H1 (cell line): ENCODE results near the gene AMN1. TPM values are rescaled to one million over a fixed set of nuclear protein-coding genes. Genes with fewer than 3 reads are reported as not detected.

Experiments used
- ASH2L ChIP-seq: fragments of 200-600, 300-600 bp; sonication (generic); IDR thresholded peaks from one replicate; pipeline ENCODE4 v1.7.1; 2017; ENCODE audit warnings: low read length
- BACH1 ChIP-seq: IDR thresholded peaks from 2 replicates; pipeline ENCODE4 v1.6.1; 2012; ENCODE audit warnings: low read length, improper control_type of control experiment
- EZH2 ChIP-seq: fragments of 200-600 bp; sonication (generic); IDR thresholded peaks from 2 replicates; pipeline ENCODE4 v1.7.1; 2012; ENCODE audit warnings: low read depth, mild to moderate bottlenecking, moderate library complexity, low read length, inconsistent platforms; ENCODE audit not compliant: severe bottlenecking
- HDAC6 ChIP-seq: IDR thresholded peaks from one replicate; pipeline ENCODE4 v1.7.1; 2012; ENCODE audit warnings: low read depth, mild to moderate bottlenecking, inconsistent platforms, low read length, moderate library complexity
- KDM1A ChIP-seq: fragments of 200-600, 300-600 bp; sonication (generic); IDR thresholded peaks from 2 replicates; pipeline ENCODE4 v1.7.1; 2016; ENCODE audit warnings: mild to moderate bottlenecking, low read length, borderline replicate concordance
- NRF1 ChIP-seq: IDR thresholded peaks from 2 replicates; pipeline ENCODE4 v1.6.1; 2011; ENCODE audit warnings: mild to moderate bottlenecking, low read depth, low read length, improper control_type of control experiment
- POLR2AphosphoS5 ChIP-seq: IDR thresholded peaks from 2 replicates; pipeline ENCODE4 v1.6.1; 2011; ENCODE audit warnings: low read depth, low read length
- SAP30 ChIP-seq: fragments of 300-600 bp; sonication (generic); IDR thresholded peaks from 2 replicates; pipeline ENCODE4 v1.7.1; 2012; ENCODE audit warnings: low read length, moderate library complexity, mild to moderate bottlenecking, inconsistent platforms; ENCODE audit not compliant: insufficient read depth, insufficient replicate concordance
- USF2 ChIP-seq: IDR thresholded peaks from 2 replicates; pipeline ENCODE4 v1.6.1; 2011; ENCODE audit warnings: low read length, improper control_type of control experiment
- YY1 ChIP-seq: IDR thresholded peaks from 2 replicates; pipeline ENCODE4 v1.6.1; 2011; ENCODE audit warnings: low read depth, mild to moderate bottlenecking, low read length
- polyA plus RNA-seq, 7 experiments: library from polyadenylated mRNA; depleted of rRNA in 3 of 7; stranded (reverse) in 5 of 7; unstranded in 2 of 7; fragments of >200 nt in 5 of 7; fragments of 200-250 nt in 2 of 7; gene quantifications; 1 replicate in 5 of 7; 2 replicates in 1 of 7; 4 replicates in 1 of 7; pipeline versions ENCODE4 v1.2.1 to v1.2.3, GENCODE V29; 2011 to 2013; ENCODE audit warnings: missing spikeins in 2 of 7, mixed read lengths in 2 of 7
- total RNA-seq: library from RNA; stranded (reverse); fragmentation: NEBNext Ultra II Directional; extraction: Animal tissue kit (Norgen Biotek cat#: 25700); gene quantifications from 2 replicates; pipeline ENCODE4 v1.2.1, GENCODE V29; 2021

Gene AMN1
- total and polyA plus RNA-seq, 2 of the 8 experiments (the other 6 are each of a cell fraction or from before 2014, with no cell fraction given): 7.5 to 13.8 TPM

DNA sequence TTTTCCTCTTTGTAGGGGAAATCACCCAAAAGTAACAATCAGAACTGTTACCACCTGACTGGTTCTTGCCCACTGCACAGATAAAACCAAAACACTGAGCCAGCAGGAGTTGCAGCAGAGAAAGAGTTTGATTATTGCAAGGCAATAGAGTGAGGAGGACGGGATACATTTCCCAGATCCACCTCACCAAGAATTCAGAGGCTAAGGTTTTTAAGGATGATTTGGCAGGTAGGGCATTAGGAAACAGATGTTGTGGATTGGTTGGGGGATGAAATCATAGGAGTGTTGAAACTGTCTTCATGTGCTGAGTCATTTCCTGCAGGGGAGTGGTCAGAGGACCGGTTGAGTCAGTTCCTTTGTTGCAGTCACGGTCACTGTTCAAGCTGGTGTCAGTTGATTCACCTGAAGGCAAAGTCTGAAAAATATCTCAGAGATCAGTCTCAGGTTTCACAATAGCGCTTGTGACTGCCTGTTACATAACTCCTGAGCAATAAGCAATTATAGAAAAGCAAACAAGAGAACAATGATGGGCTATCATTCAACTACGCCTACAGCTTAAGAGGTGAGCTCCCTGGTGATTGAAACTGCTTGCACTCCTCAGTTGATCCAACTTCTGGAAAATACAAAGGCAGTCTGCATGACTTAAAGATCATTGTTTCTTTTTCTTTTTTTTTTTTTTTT lies 20.3 kb upstream of the AMN1 start (continued):
- TF ChIP-seq YY1 (no peak), USF2 (no peak), BACH1 (peak; percentile 96), SAP30 (no peak), NRF1 (no peak), POLR2AphosphoS5 (peak; percentile 33; the same call in 1 of the 2 replicates), ASH2L (peak; percentile 35), HDAC6 (no peak), EZH2 (no peak), KDM1A (no peak)
